Measurements from ENCODE around the gene KRT9.

GRCh38 chr17:41593306-41593981 lies 21.6 kb upstream of the KRT9 start:
- TF ChIP-seq ZNF384 (IDR thresholded peaks at IDR 0.05) (no peak), FOXK2 (IDR thresholded peaks at IDR 0.05) (no peak), NFRKB (IDR thresholded peaks at IDR 0.05) (no peak), ARNT (IDR thresholded peaks at IDR 0.05) (no peak), HDGF (IDR thresholded peaks at IDR 0.05; ENCODE audit: borderline replicate concordance) (no peak), SP1 (IDR thresholded peaks at IDR 0.05) (no peak), FOXA1 (IDR thresholded peaks at IDR 0.05) (no peak), TARDBP (IDR thresholded peaks at IDR 0.05) (no peak), L3MBTL2 (conservative IDR thresholded peaks at IDR 0.05) (no peak), SUZ12 (IDR thresholded peaks at IDR 0.05) (no peak), LEF1 (IDR thresholded peaks at IDR 0.05; ENCODE audit: borderline replicate concordance) (no peak), FOXM1 (IDR thresholded peaks at IDR 0.05; ENCODE audit: borderline replicate concordance) (no peak), BHLHE40 (IDR thresholded peaks at IDR 0.05; ENCODE audit: borderline replicate concordance) (no peak)

All from HEK293T (cell line).